Uterus (tissue), 4 donors: ENCODE measurements around the gene PARP8. TPM values are rescaled to one million over a fixed set of nuclear protein-coding genes. Genes with fewer than 3 reads are reported as not detected.

Source experiments
- DNase-seq, 2 donors: peaks; one replicate each; pipeline ENCODE4 v3.0.0-alpha.2; 2019 to 2020
- H3K27ac ChIP-seq, 2 donors: fragments of 200-600 bp; sonication (generic); 1 replicate in 1 of 2; 2 replicates in 1 of 2; pipeline ENCODE4 v1.5.1; 2016 to 2018
- H3K27me3 ChIP-seq, 2 donors: fragments of 200-600 bp; sonication (generic); one replicate each; pipeline ENCODE4 v1.5.1; 2018 to 2019; ENCODE audit warnings: control low read depth in 1 of 2
- H3K36me3 ChIP-seq, 2 donors: fragments of 200-600 bp; sonication (generic); one replicate each; pipeline ENCODE4 v1.5.1; 2019; ENCODE audit warnings: control low read depth in 1 of 2
- H3K4me1 ChIP-seq, 2 donors: fragments of 200-600 bp; sonication (generic); one replicate each; pipeline ENCODE4 v1.5.1; 2018 to 2019; ENCODE audit warnings: control low read depth in 1 of 2
- H3K4me3 ChIP-seq, 2 donors: fragments of 200-600 bp; sonication (generic); 1 replicate in 1 of 2; 2 replicates in 1 of 2; pipeline ENCODE4 v1.5.1; 2018 to 2019; ENCODE audit warnings: mild to moderate bottlenecking in 1 of 2
- H3K9me3 ChIP-seq, 2 donors: fragments of 200-600 bp; sonication (generic); one replicate each; pipeline ENCODE4 v1.5.1; 2019; ENCODE audit warnings: control low read depth in 1 of 2
- CTCF ChIP-seq, 4 experiments: fragments of 200-600 bp in 2 of 4; fragments of 450-650 bp in 2 of 4; sonication (generic) in 2 of 4; IDR thresholded peaks; one replicate each; pipeline ENCODE4 v1.5.1; 2016 to 2019; ENCODE audit warnings: antibody characterized with exemption in 4 of 4, mild to moderate bottlenecking in 2 of 4, moderate library complexity in 1 of 4
- POLR2A ChIP-seq, 2 donors: fragments of 450-650 bp; IDR thresholded peaks; one replicate each; pipeline ENCODE4 v1.6.1; 2016; ENCODE audit warnings: antibody characterized with exemption in 2 of 2, mild to moderate bottlenecking in 1 of 2, moderate library complexity in 1 of 2
- intact Hi-C: fragments of 100-400 bp; cut with DNase I; formaldehyde crosslinking; loops from one replicate; pipeline ENCODE4 v1.15.1; 2023; ENCODE audit warnings: low total_unique reads
- total RNA-seq, 4 donors: library from RNA; depleted of rRNA in 3 of 4; stranded (reverse); fragments of >200 nt in 3 of 4; gene quantifications; one replicate each; pipeline versions ENCODE4 v1.1.0 to v1.2.4, GENCODE V29; 2014 to 2023
- donor health status: DM: yes; HTN: yes; CAD: no.

Gene PARP8
- total RNA-seq, 4 donors from 2014 or later = 2.3 to 23.8 (median 22.9) TPM

- Histone ChIP-seq H3K36me3 (no peaks in the 10 kb centered on the region), H3K9me3 (no peaks in the 10 kb centered on the region), H3K27me3 (no peaks in the 10 kb centered on the region), H3K4me1 (no peaks in the 10 kb centered on the region), H3K27ac (no peak overlapping the region), H3K4me3 (no peak overlapping the region)
- intact Hi-C loops = no loop called here
- no peak for TF ChIP-seq CTCF (IDR thresholded peaks at IDR 0.05)
- TF ChIP-seq POLR2A (IDR thresholded peaks at IDR 0.05) = no peak
- DNase-seq = no peak
These were observed 183.1 kb downstream of the PARP8 start for GRCh38 chr5:50849554-50849953.

DNA sequence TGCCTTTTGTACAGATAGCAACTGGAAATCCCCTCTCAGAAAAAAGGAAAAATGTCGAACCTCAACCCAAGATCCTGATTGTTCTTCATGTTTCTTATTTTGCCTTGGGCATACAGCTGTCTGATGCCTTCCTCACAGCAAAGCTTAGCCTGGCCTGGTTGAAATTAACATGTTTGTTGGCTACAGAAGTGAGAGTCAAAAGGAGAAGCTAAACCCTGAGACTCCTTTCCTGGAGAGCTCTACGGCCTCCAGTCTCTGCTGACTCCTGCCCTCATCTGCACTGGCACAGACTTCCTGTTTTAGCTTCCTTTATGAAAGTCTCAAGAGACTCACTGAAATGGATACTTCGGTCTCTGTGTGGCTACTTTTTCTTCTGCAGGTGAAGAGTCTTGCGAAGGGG lies 186.7 kb downstream of the PARP8 start:
- Histone ChIP-seq H3K4me3 (no peak overlapping the region), H3K9me3 (no peaks in the 10 kb centered on the region), H3K27me3 (no peaks in the 10 kb centered on the region), H3K27ac (no peak overlapping the region), H3K36me3 (no peaks in the 10 kb centered on the region), H3K4me1 (no peaks in the 10 kb centered on the region)
- no peak for DNase-seq
- intact Hi-C loops = no loop called here
- TF ChIP-seq POLR2A (IDR thresholded peaks at IDR 0.05) (no peak), CTCF (IDR thresholded peaks at IDR 0.05) (no peak)

DNA sequence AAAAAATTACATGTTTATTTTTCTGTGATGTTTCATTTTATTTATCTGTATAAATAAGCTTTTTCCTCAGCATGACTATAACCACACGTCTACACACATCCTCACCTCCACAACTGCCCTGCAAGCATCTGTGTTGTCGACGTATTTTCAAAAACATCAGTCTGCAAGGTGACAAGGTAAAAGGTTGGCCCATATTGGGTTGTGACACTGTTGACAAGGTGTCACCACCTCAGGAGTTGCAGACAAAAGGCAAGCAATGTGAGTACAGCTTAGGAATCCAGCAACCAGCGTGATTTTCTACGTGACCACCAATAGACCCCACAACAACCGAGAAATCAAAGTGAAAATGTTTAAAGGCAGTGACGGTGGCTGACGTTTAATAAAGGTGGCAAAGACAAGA lies 187.6 kb downstream of the PARP8 start:
- no peak for DNase-seq
- no peak overlapping the region for H3K4me3 ChIP-seq
- H3K36me3 ChIP-seq = no peaks in the 10 kb centered on the region
- no peaks in the 10 kb centered on the region for H3K9me3 ChIP-seq
- no peak overlapping the region for H3K27ac ChIP-seq
- intact Hi-C loops = no loop called here
- H3K4me1 ChIP-seq = no peaks in the 10 kb centered on the region
- no peak for TF ChIP-seq CTCF (IDR thresholded peaks at IDR 0.05)
- no peak for TF ChIP-seq POLR2A (IDR thresholded peaks at IDR 0.05)
- H3K27me3 ChIP-seq = no peaks in the 10 kb centered on the region

- H3K4me1 ChIP-seq = no peaks in the 10 kb centered on the region
- no peak for TF ChIP-seq POLR2A (IDR thresholded peaks at IDR 0.05)
- TF ChIP-seq CTCF (IDR thresholded peaks at IDR 0.05) = no peak
- no peaks in the 10 kb centered on the region for H3K9me3 ChIP-seq
- DNase-seq = no peak
- H3K27ac ChIP-seq = no peak overlapping the region
- H3K36me3 ChIP-seq = no peaks in the 10 kb centered on the region
- no peak overlapping the region for H3K4me3 ChIP-seq
- H3K27me3 ChIP-seq = no peaks in the 10 kb centered on the region
- intact Hi-C loops = no loop called here
These were observed 188.6 kb downstream of the PARP8 start for GRCh38 chr5:50855001-50855400.

- no peak for TF ChIP-seq CTCF (IDR thresholded peaks at IDR 0.05)
- no peak for TF ChIP-seq POLR2A (IDR thresholded peaks at IDR 0.05)
- no peak for DNase-seq
- Histone ChIP-seq H3K4me1 (no peaks in the 10 kb centered on the region), H3K36me3 (no peaks in the 10 kb centered on the region), H3K9me3 (no peaks in the 10 kb centered on the region), H3K27me3 (no peaks in the 10 kb centered on the region), H3K27ac (no peak overlapping the region), H3K4me3 (no peak overlapping the region)
- intact Hi-C loops = no loop called here
These were observed 190.1 kb downstream of the PARP8 start for GRCh38 chr5:50856401-50857119.
